WTC11 (cell line): ENCODE data around the gene RASAL2. TPM values are rescaled to one million over a fixed set of nuclear protein-coding genes. Genes with fewer than 3 reads are reported as not detected.

Source experiments
- ATAC-seq: fragments of 200-7000 bp; cut with Tn5 transposase; 2 replicates; pipeline ENCODE4 v1.10.0; 2021; ENCODE audit warnings: mild to moderate bottlenecking, moderate library complexity
- CTCF ChIA-PET: fragments of 300-600 bp; sonication (Branson Sonifier 250); formaldehyde crosslinking; loops from one replicate; lab custom pipeline; 2021; ENCODE audit warnings: antibody characterized with exemption; lab: Charles Lee
- POLR2A ChIA-PET: fragments of 350-600 bp; sonication (Branson Sonifier 250); formaldehyde crosslinking; loops from one replicate; lab custom pipeline; 2021; ENCODE audit warnings: antibody characterized with exemption; lab: Charles Lee
- DNase-seq: peaks from one replicate; pipeline ENCODE4 v3.0.0; 2021; ENCODE audit warnings: low spot score
- H3K27ac Mint-ChIP-seq: 2 replicates; pipeline ENCODE4 v1.8.0; 2021; ENCODE audit warnings: mixed read lengths
- H3K27me3 Mint-ChIP-seq: 2 replicates; pipeline ENCODE4 v1.8.0; 2021; ENCODE audit warnings: low read depth, mild to moderate bottlenecking, moderate library complexity, mixed read lengths
- H3K36me3 Mint-ChIP-seq: 2 replicates; pipeline ENCODE4 v1.8.0; 2021; ENCODE audit warnings: mixed read lengths
- H3K4me1 Mint-ChIP-seq: 2 replicates; pipeline ENCODE4 v1.8.0; 2022; ENCODE audit warnings: mixed read lengths
- H3K4me3 Mint-ChIP-seq: 2 replicates; pipeline ENCODE4 v1.8.0; 2021; ENCODE audit warnings: mild to moderate bottlenecking, moderate library complexity, mixed read lengths
- H3K9me3 Mint-ChIP-seq: 2 replicates; pipeline ENCODE4 v1.8.0; 2021; ENCODE audit warnings: mixed read lengths
- AR ChIP-seq: fragments of 250-450 bp; sonication (Bioruptor Pico); IDR thresholded peaks from 2 replicates; pipeline ENCODE4 v1.9.0; 2021; ENCODE audit warnings: mild to moderate bottlenecking
- ARID4B ChIP-seq: sonication (generic); formaldehyde crosslinking; IDR thresholded peaks from 2 replicates; pipeline ENCODE4 v1.8.0; 2023; ENCODE audit warnings: missing genetic modification reagents, mild to moderate bottlenecking, borderline replicate concordance
- ATF6 ChIP-seq: sonication (generic); formaldehyde crosslinking; IDR thresholded peaks from 2 replicates; pipeline ENCODE4 v1.8.1; 2023; ENCODE audit warnings: mild to moderate bottlenecking, missing genetic modification reagents
- E2F4 ChIP-seq: sonication (generic); formaldehyde crosslinking; IDR thresholded peaks from 2 replicates; pipeline ENCODE4 v1.8.1; 2022; ENCODE audit warnings: low read depth, mild to moderate bottlenecking, moderate library complexity, missing genetic modification reagents, borderline replicate concordance
- EMX1 ChIP-seq: fragments of 250-450 bp; sonication (Bioruptor Pico); IDR thresholded peaks from 2 replicates; pipeline ENCODE4 v1.8.0; 2021; ENCODE audit warnings: mild to moderate bottlenecking
- GABPB1 ChIP-seq: sonication (generic); formaldehyde crosslinking; IDR thresholded peaks from 2 replicates; pipeline ENCODE4 v1.8.1; 2023; ENCODE audit warnings: mild to moderate bottlenecking, missing genetic modification reagents
- IRF1 ChIP-seq: sonication (generic); formaldehyde crosslinking; IDR thresholded peaks from 2 replicates; pipeline ENCODE4 v1.8.0; 2023; ENCODE audit warnings: missing genetic modification reagents
- JUN ChIP-seq: sonication (generic); formaldehyde crosslinking; IDR thresholded peaks from 2 replicates; pipeline ENCODE4 v1.8.0; 2023; ENCODE audit warnings: mild to moderate bottlenecking, missing genetic modification reagents
- NR2C2 ChIP-seq: sonication (generic); formaldehyde crosslinking; IDR thresholded peaks from 2 replicates; pipeline ENCODE4 v1.8.0; 2022; ENCODE audit warnings: mild to moderate bottlenecking, missing genetic modification reagents
- PRRX2 ChIP-seq: fragments of 250-450 bp; sonication (Bioruptor Pico); IDR thresholded peaks from 2 replicates; pipeline ENCODE4 v1.8.0; 2021; ENCODE audit warnings: mild to moderate bottlenecking
- ZBTB21 ChIP-seq: sonication (generic); formaldehyde crosslinking; IDR thresholded peaks from 2 replicates; pipeline ENCODE4 v1.8.1; 2023; ENCODE audit warnings: mild to moderate bottlenecking, missing genetic modification reagents, borderline replicate concordance
- ZBTB43 ChIP-seq: sonication (generic); formaldehyde crosslinking; IDR thresholded peaks from 2 replicates; pipeline ENCODE4 v1.8.1; 2023; ENCODE audit warnings: mild to moderate bottlenecking, missing genetic modification reagents
- ZNF138 ChIP-seq: sonication (generic); formaldehyde crosslinking; conservative IDR thresholded peaks from 2 replicates; pipeline ENCODE4 v1.8.1; 2022; ENCODE audit warnings: mild to moderate bottlenecking, moderate library complexity, missing genetic modification reagents
- total RNA-seq: library from RNA; stranded (reverse); gene quantifications from 3 replicates; pipeline ENCODE4 v1.2.3, GENCODE V29; 2021

Gene RASAL2
- total RNA-seq, 1 experiment from 2014 or later, result 29.5 TPM

- DNase-seq, result no peak
- POLR2A ChIA-PET, result no interaction called here
- no peak overlapping the region for H3K27ac Mint-ChIP-seq
- TF ChIP-seq ZBTB43 (CRISPR knock-in tag) (no peak), PRRX2 (CRISPR knock-in tag) (no peak), E2F4 (no peak), GABPB1 (CRISPR knock-in tag) (no peak), ZBTB21 (CRISPR knock-in tag) (no peak), ATF6 (CRISPR knock-in tag) (no peak), IRF1 (CRISPR knock-in tag) (no peak), ARID4B (no peak), JUN (CRISPR knock-in tag) (no peak)
- ATAC-seq, result no peak
- H3K4me1 Mint-ChIP-seq, result peaks cover 7% of the 10 kb centered on the region; the same call in 1 of the 2 replicates
- peaks cover 15% of the 10 kb centered on the region for H3K36me3 Mint-ChIP-seq
- H3K9me3 Mint-ChIP-seq, result peaks cover 27% of the 10 kb centered on the region
- no peaks in the 10 kb centered on the region for H3K27me3 Mint-ChIP-seq
- CTCF ChIA-PET, result no interaction called here
- H3K4me3 Mint-ChIP-seq, result no peak overlapping the region
Measured at GRCh38 chr1:178407215-178407614, 313.3 kb downstream of the RASAL2 start.

- Mint-ChIP-seq H3K4me1 (peaks cover 7% of the 10 kb centered on the region), H3K27ac (no peak overlapping the region), H3K9me3 (peaks cover 27% of the 10 kb centered on the region), H3K27me3 (no peaks in the 10 kb centered on the region), H3K4me3 (no peak overlapping the region), H3K36me3 (peaks cover 15% of the 10 kb centered on the region)
- ChIA-PET POLR2A (no interaction called here), CTCF (interaction anchor here (0.7 kb wide), 1 partner anchor 93 kb away, joined by 3 read pairs; no protein-coding TSS in a partner anchor)
- ATAC-seq (no peak; the same call in 1 of the 2 replicates), DNase-seq (no peak)
- TF ChIP-seq EMX1 (CRISPR knock-in tag) (no peak), ZNF138 (no peak), AR (CRISPR knock-in tag) (no peak), NR2C2 (CRISPR knock-in tag) (no peak)
Measured at GRCh38 chr1:178407655-178408054, 313.8 kb downstream of the RASAL2 start.
